ENCODE data around the gene DRD4.

Gene DRD4

GRCh38 chr11:636511-637332 is at the start of gene DRD4:
Gene DRD4, plus strand, starts transcription at chr11:637269. Its CDS starts 36 bp downstream, at chr11:637305.
- ATAC-seq (no peak), DNase-seq (no peak)

GRCh38 chr11:587546-587945 is 49.5 kb upstream of the DRD4 start:
- ATAC-seq (peak; percentile 14), DNase-seq (no peak)

- ATAC-seq = peak; percentile 99
- DNase-seq = peak; percentile 72
Observed at GRCh38 chr11:587978-588380, 49.1 kb upstream of the DRD4 start.

GRCh38 chr11:589798-590197 is 47.3 kb upstream of the DRD4 start:
- DNase-seq (no peak), ATAC-seq (no peak)

GRCh38 chr11:590997-591396 is 46.1 kb upstream of the DRD4 start:
- DNase-seq (no peak), ATAC-seq (no peak)

- DNase-seq (no peak), ATAC-seq (no peak)
Observed at GRCh38 chr11:592501-592900, 44.6 kb upstream of the DRD4 start.

- no peak for ATAC-seq
- no peak for DNase-seq
Observed at GRCh38 chr11:592918-593317, 44.2 kb upstream of the DRD4 start.

GRCh38 chr11:593347-593746 is 43.7 kb upstream of the DRD4 start:
- ATAC-seq (no peak), DNase-seq (no peak)

GRCh38 chr11:595400-595799 is 41.7 kb upstream of the DRD4 start:
- DNase-seq (no peak), ATAC-seq (no peak)

GRCh38 chr11:596374-596773 is 40.7 kb upstream of the DRD4 start:
- DNase-seq = no peak
- ATAC-seq = peak; percentile 22

- ATAC-seq (no peak), DNase-seq (no peak)
Observed at GRCh38 chr11:597166-597725, 39.8 kb upstream of the DRD4 start.

GRCh38 chr11:598005-598680 is 38.9 kb upstream of the DRD4 start:
- no peak for ATAC-seq
- DNase-seq = no peak

GRCh38 chr11:601573-602245 is 35.4 kb upstream of the DRD4 start:
- ATAC-seq = no peak
- DNase-seq = no peak

- DNase-seq = no peak
- ATAC-seq = no peak
Observed at GRCh38 chr11:603154-603553, 33.9 kb upstream of the DRD4 start.

GRCh38 chr11:605286-606129 is 31.6 kb upstream of the DRD4 start:
- ATAC-seq (no peak), DNase-seq (no peak)

GRCh38 chr11:606245-606644 is 30.8 kb upstream of the DRD4 start:
- DNase-seq (no peak), ATAC-seq (no peak)

- no peak for ATAC-seq
- DNase-seq = no peak
Observed at GRCh38 chr11:607020-607780, 29.9 kb upstream of the DRD4 start.

- DNase-seq (no peak), ATAC-seq (no peak)
Observed at GRCh38 chr11:607971-608659, 29.0 kb upstream of the DRD4 start.

GRCh38 chr11:608791-609251 is 28.2 kb upstream of the DRD4 start:
- ATAC-seq (no peak), DNase-seq (no peak)

GRCh38 chr11:609341-609811 is 27.7 kb upstream of the DRD4 start:
- no peak for DNase-seq
- no peak for ATAC-seq

All from stimulated activated naive CD8-positive, alpha-beta T cell treated with anti-CD3 and anti-CD28 coated beads, Interleukin-15, Interleukin-2, amounts not matched to agents 100 U/mL and 50 U/mL, for 24 hours (primary cell).